ENCODE data around the gene KCTD14. TPM values are rescaled to one million over a fixed set of nuclear protein-coding genes. Genes with fewer than 3 reads are reported as not detected.
"Not testable (repeated sequence)": the region's sequence is repeated elsewhere in the genome, so short reads cannot be mapped to it uniquely, and the experiment has no call there.

Gene KCTD14
- total RNA-seq, 1 donor from 2014 or later, result 0.32 TPM

GRCh38 chr11:78048561-78048960 is 25.5 kb upstream of the KCTD14 start:
- no peak overlapping the region for H3K4me3 Mint-ChIP-seq (ENCODE audit: unreplicated experiment)
- peak; percentile 8 for TF ChIP-seq CTCF (IDR thresholded peaks at IDR 0.05; ENCODE audit: partially characterized antibody, unreplicated experiment)
- H3K9me3 Mint-ChIP-seq (ENCODE audit: unreplicated experiment), result no peaks in the 10 kb centered on the region
- no peak overlapping the region for H3K27ac Mint-ChIP-seq (ENCODE audit: unreplicated experiment)
- H3K4me1 Mint-ChIP-seq (ENCODE audit: low read depth, unreplicated experiment), result no peaks in the 10 kb centered on the region
- no peak for DNase-seq
- peaks cover under 1% of the 10 kb centered on the region for H3K27me3 Mint-ChIP-seq (ENCODE audit: unreplicated experiment)
- no peaks in the 10 kb centered on the region for H3K36me3 Mint-ChIP-seq (ENCODE audit: unreplicated experiment)

- H3K27ac Mint-ChIP-seq (ENCODE audit: unreplicated experiment), result no peak overlapping the region
- H3K36me3 Mint-ChIP-seq (ENCODE audit: unreplicated experiment), result no peaks in the 10 kb centered on the region
- no peak for DNase-seq
- peak; percentile 48 for TF ChIP-seq CTCF (IDR thresholded peaks at IDR 0.05; ENCODE audit: partially characterized antibody, unreplicated experiment)
- H3K9me3 Mint-ChIP-seq (ENCODE audit: unreplicated experiment), result no peaks in the 10 kb centered on the region
- H3K27me3 Mint-ChIP-seq (ENCODE audit: unreplicated experiment), result peaks cover 5% of the 10 kb centered on the region
- H3K4me3 Mint-ChIP-seq (ENCODE audit: unreplicated experiment), result no peak overlapping the region
- no peaks in the 10 kb centered on the region for H3K4me1 Mint-ChIP-seq (ENCODE audit: low read depth, unreplicated experiment)
These were observed 23.4 kb upstream of the KCTD14 start for GRCh38 chr11:78046486-78046854.

DNA sequence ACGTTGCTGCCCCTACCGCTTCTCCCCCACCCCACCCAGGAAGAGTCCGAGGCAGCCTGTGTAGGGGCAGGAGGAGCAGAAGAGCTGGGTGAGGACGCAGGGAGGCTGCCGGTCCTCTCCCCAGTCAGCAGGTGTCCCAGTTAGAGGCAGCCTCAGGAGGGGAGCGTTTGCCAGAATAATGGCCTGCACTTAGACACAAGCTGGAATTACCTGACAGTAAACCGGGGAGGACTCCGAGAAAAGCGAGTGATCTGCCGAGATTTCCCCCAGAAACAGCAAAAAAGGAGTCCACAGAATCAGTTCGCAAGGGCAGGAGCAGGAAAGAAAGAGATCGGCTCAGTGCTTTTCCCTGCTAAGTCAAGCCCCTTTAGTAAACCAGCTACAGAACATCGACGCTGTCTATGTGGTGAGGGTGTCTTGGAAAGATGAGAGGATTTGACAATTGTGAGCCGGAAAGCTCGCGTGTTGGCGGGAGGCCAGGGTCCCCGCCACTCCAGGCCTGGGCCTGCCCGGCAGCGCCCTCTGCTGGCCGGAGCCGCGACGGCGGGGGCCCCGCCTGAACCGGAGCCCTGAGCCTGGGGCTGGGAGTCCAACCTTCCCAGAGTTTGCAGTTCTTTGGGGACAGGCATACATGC is 22.9 kb upstream of the KCTD14 start:
- no peaks in the 10 kb centered on the region for H3K9me3 Mint-ChIP-seq (ENCODE audit: unreplicated experiment)
- peak overlapping the region; percentile 59 for H3K4me3 Mint-ChIP-seq (ENCODE audit: unreplicated experiment)
- H3K36me3 Mint-ChIP-seq (ENCODE audit: unreplicated experiment), result no peaks in the 10 kb centered on the region
- TF ChIP-seq CTCF (IDR thresholded peaks at IDR 0.05; ENCODE audit: partially characterized antibody, unreplicated experiment), result peak; percentile 99
- DNase-seq, result peak; percentile 86
- H3K27ac Mint-ChIP-seq (ENCODE audit: unreplicated experiment), result no peak overlapping the region
- no peaks in the 10 kb centered on the region for H3K4me1 Mint-ChIP-seq (ENCODE audit: low read depth, unreplicated experiment)
- peaks cover 5% of the 10 kb centered on the region for H3K27me3 Mint-ChIP-seq (ENCODE audit: unreplicated experiment)

DNA sequence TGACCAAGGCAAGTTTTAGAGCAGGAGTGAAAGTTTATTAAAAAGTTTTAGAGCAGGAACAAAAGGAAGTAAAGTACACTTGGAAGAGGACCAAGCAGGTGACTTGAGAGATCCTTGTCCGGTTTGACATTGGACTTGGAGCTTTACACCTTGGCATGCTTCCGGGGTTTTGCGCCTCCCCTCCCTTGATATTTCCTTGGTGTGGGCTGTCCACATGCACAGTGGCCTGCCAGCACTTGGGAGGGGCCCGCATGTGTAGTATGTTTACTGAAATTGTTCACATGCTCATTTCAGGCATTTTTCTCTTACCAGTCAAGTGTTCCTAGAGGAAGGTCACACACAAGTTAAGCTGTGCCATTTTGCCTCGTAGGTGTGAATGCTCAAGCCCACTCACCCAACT is 21.6 kb upstream of the KCTD14 start:
- Mint-ChIP-seq H3K9me3 (ENCODE audit: unreplicated experiment) (no peaks in the 10 kb centered on the region), H3K27me3 (ENCODE audit: unreplicated experiment) (peaks cover 5% of the 10 kb centered on the region), H3K4me1 (ENCODE audit: low read depth, unreplicated experiment) (no peaks in the 10 kb centered on the region), H3K4me3 (ENCODE audit: unreplicated experiment) (no peak overlapping the region), H3K27ac (ENCODE audit: unreplicated experiment) (no peak overlapping the region), H3K36me3 (ENCODE audit: unreplicated experiment) (no peaks in the 10 kb centered on the region)
- no peak for DNase-seq
- no peak for TF ChIP-seq CTCF (IDR thresholded peaks at IDR 0.05; ENCODE audit: partially characterized antibody, unreplicated experiment)

DNA sequence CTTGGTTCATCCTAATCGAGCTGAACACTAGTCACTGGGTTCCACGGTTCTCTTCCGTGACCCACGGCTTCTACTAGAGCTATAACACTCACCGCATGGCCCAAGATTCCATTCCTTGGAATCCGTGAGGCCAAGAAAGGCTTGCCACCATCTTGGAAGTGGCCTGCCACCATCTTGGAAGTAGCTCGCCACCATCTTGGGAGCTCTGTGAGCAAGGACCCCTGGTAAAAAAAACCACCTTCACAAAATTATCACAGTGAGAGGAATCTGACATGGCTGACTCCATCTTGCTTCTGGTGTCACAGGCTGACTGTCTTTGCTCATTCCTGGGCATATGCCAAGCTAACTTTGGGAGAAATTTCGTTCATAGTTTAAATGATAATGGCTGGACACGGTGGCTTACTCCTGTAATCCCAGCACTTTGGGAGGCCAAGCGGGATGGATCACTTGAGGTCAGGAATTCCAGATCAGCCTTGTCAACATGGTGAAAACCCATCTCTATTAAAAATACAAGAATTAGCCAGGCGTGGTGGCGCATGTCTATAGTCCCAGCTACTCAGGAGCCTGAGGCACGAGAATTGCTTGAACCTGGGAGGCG is 18.9 kb upstream of the KCTD14 start:
- no peak for DNase-seq
- Mint-ChIP-seq H3K9me3 (ENCODE audit: unreplicated experiment) (no peaks in the 10 kb centered on the region), H3K36me3 (ENCODE audit: unreplicated experiment) (no peaks in the 10 kb centered on the region), H3K27ac (ENCODE audit: unreplicated experiment) (no peak overlapping the region), H3K27me3 (ENCODE audit: unreplicated experiment) (peaks cover 5% of the 10 kb centered on the region), H3K4me1 (ENCODE audit: low read depth, unreplicated experiment) (peaks cover 3% of the 10 kb centered on the region), H3K4me3 (ENCODE audit: unreplicated experiment) (no peak overlapping the region)
- no peak for TF ChIP-seq CTCF (IDR thresholded peaks at IDR 0.05; ENCODE audit: partially characterized antibody, unreplicated experiment)

GRCh38 chr11:78041380-78041719 is 18.3 kb upstream of the KCTD14 start:
- not testable (repeated sequence) for H3K27me3 Mint-ChIP-seq (ENCODE audit: unreplicated experiment); H3K9me3 Mint-ChIP-seq (ENCODE audit: unreplicated experiment); H3K36me3 Mint-ChIP-seq (ENCODE audit: unreplicated experiment); H3K4me1 Mint-ChIP-seq (ENCODE audit: low read depth, unreplicated experiment); H3K27ac Mint-ChIP-seq (ENCODE audit: unreplicated experiment); DNase-seq; H3K4me3 Mint-ChIP-seq (ENCODE audit: unreplicated experiment)
